ENCODE data around the gene HUS1B.
"Not testable (repeated sequence)": the region's sequence is repeated elsewhere in the genome, so short reads cannot be mapped to it uniquely, and the experiment has no call there.

HUS1B gene

DNA sequence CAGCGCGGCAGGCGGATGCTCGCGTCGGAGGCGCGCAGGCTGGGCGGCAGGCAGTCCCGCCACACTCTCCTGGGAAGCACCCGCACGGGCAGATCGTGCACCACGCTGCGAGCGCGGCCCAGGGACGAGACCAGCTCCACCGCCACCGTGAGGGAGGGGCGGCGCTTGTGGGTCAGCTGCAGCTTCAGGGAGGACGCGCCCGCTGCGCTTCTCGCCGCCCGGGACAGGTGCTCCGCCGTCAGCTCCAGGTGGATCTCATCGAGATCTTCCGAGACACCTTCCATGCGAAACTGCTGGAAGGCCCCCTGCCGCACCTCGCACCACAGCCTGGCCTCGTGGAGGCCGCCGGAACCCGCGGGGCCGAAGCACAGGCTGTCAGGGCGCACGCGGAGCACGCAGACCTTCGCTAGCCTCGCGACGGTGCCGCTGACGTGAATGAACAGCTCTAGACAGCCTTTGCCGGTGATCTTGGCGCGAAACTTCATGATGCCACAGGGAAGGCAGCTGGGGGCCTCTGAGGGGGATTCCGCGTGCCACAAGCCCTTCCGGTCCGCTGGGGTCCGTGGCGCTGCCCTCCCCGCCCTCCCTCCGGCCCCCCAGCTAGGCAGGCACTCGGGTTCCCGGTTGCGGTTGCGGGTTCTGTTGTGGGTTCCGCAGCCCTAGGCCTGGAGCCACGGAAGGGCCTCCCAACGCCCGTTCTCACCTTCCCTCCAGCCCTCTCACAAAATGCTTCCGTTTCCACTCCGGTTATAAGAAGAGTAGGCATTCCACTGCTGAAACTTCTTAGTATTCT lies at the start of gene HUS1B:
Gene HUS1B (minus strand): TSS at position 641 of the 793 bp plus-strand sequence. CDS start 156 bp downstream, at position 485.
- no peak for DNase-seq (ENCODE audit: low read depth in 2 of 2)

DNA sequence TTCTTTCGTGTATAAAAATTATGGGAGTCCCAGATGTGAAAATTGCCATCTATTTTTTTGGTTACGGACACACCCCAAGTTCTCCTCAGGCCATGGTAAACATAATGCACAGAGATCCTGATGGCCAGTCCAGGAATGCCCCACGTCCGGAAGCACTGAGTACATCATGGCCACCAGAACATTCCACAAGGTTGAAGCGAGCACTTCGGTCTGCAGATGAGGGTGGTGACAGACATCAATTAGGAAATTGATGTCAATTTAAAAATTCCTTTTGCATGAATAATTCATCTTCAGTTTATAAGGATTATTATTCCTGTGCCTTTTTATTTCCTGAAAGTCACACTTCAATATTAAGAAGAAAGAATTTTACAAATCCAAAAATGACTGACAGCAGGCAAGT lies 49.2 kb upstream of the HUS1B start:
- no peak for DNase-seq (ENCODE audit: low read depth in 2 of 2)

GRCh38 chr6:705047-705446 lies 48.1 kb upstream of the HUS1B start:
- no peak for DNase-seq (ENCODE audit: low read depth in 2 of 2)

GRCh38 chr6:704046-704445 lies 47.1 kb upstream of the HUS1B start:
- DNase-seq (ENCODE audit: low read depth in 2 of 2), result no peak

- no peak for DNase-seq (ENCODE audit: low read depth in 2 of 2)
Measured at GRCh38 chr6:703552-703951, 46.7 kb upstream of the HUS1B start.

DNA sequence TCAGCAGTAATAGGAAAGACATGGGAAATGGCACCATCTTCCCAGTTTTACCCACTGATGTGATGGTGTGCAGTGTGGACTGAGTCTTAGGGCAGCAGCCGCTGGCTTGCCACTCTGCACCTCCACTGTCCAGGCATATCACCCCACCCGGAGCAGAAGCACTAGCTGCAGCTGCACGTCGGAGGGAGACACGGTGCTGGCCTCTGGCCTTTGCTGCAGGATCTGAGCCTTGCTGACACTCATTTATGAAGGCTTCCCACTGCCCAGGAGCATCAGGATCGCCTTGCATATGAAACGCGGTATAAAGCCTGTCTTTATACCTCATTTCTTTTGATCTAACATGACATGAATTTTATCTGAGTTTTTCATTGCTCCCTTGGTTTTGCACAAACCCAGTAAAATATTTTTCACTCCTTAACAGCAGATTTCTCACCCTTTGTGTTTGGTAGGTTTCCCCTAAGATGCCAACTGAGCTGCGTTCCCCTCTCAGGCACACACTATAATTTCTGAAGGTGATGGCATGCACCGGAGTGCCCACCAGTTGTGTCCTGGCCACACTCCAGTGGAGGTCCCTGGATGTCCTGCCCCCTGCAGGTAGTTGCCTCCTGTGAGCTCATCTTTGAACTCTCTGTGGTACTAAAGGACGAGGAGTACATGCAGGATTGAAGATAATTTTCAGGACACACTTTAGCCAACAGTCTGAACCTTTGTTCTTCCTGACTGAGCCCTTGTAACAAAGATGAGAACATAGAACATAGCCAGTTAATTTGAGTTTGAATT lies 45.0 kb upstream of the HUS1B start:
- DNase-seq (ENCODE audit: low read depth in 2 of 2), result no peak

GRCh38 chr6:701215-701614 lies 44.3 kb upstream of the HUS1B start:
- no peak for DNase-seq (ENCODE audit: low read depth in 2 of 2)

DNA sequence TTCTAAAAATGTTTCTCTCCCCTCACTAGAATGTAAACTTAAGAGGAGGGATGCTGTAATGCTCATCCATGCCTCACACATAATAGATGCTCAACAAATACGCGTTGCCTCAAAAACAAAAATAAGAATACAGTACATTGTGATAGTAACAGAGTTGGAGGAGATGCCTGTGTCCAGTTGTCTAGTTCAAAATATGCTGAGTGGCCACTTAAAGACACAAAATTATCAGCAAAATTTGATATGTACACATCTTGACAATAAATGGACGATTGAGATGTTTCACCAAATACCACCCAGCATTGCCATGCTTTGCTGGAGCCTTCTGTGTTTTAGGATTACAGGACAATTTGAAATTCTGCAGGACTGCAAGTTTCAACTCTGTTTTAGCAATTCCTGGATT lies 43.6 kb upstream of the HUS1B start:
- no peak for DNase-seq (ENCODE audit: low read depth in 2 of 2)

DNA sequence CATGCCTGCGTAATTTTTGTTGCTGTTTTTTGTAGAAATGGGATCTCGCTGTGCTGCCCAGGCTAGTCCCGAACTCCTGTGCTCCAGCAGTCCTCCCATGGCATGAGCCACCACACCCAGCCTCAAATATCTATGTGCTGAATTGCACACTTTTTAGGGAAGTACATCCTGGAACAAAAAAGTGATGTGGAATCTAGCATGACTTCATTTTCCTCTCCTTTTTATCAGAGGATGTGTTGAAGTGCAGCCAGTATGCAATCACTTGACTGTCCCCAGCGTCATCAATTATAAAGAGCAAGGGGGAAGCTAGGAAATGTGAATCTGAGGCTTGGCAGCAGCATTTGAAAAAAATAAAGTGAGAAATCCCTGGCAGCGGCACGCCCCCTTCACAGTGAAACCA lies 42.4 kb upstream of the HUS1B start:
- no peak for DNase-seq (ENCODE audit: low read depth in 2 of 2)

DNA sequence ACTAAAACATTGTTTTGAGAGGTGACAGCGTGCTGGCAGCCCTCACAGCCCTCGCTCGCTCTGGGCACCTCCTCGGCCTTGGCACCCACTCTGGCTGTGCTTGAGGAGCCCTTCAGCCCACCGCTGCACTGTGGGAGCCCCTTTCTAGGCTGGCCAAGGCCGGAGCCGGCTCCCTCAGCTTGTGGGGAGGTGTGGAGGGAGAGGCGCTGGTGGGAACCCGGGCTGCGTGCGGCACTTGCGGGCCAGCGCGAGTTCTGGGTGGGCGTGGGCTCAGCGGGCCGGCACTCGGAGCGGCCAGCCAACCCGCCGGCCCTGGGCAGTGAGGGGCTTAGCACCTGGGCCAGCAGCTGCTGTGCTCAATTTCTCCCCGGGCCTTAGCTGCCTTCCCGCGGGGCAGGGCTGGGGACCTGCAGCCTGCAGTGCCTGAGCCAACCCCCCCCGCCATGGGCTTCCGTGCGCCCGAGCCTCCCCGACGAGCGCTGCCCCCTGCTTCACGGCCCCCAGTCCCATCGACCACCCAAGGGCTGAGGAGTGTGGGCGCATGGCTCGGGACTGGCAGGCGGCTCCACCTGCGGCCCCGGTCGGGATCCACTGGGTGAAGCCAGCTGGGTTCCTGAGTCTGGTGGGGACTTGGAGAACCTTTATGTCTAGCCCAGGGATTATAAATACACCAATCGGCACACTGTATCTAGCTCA lies 37.7 kb upstream of the HUS1B start:
- DNase-seq (ENCODE audit: low read depth in 2 of 2), result not testable (repeated sequence)

GRCh38 chr6:693723-694009 lies 36.8 kb upstream of the HUS1B start:
- DNase-seq (ENCODE audit: low read depth in 2 of 2), result no peak

DNA sequence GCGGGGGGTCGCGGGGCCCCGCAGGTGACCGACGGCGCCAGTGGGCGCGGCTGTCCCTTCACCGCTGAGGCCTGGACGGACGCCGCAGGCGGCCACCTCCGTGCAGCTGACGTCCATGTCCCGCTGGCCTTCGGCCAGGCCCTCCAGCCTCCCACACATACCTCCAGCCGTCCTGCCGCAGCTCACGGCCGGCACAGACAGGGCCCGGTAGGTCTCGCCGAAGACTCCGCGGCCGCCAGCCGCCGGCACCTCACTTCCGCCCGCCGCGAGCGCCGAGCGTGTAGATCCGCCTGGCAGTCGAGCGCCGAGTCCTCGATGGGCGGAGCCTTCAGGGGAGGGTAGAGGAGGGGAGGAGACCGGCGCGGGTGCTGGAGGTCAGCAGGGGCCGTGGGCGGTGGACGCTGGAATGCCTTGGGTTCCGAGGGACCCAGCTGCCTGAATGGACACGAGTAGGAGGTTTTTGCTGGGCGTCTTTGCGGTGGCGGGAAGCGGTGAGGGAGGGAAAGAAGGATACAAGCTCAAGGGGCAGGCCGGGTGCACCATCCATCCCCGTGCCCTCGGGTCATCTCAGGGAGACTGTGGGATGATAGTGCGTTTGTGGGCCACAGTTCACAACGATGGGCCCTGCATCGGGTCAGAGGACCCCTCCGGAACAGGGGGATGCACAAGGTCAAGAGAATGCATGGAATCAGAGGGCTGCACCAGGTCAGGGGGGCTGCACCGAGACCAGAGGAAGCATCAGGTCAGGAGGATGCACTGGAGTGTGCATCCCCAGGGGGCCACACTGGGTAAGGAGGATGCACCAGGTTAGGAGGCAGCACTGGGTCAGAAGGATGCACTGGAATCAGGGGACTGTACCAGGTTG lies 36.2 kb upstream of the HUS1B start, which contains the start of gene EXOC2:
Gene EXOC2 (minus strand): TSS at position 282 of the 865 bp plus-strand sequence. CDS start 55,321 bp downstream, outside the sequence.
- peak; percentile 73 to 74 for DNase-seq (ENCODE audit: low read depth in 2 of 2)

DNA sequence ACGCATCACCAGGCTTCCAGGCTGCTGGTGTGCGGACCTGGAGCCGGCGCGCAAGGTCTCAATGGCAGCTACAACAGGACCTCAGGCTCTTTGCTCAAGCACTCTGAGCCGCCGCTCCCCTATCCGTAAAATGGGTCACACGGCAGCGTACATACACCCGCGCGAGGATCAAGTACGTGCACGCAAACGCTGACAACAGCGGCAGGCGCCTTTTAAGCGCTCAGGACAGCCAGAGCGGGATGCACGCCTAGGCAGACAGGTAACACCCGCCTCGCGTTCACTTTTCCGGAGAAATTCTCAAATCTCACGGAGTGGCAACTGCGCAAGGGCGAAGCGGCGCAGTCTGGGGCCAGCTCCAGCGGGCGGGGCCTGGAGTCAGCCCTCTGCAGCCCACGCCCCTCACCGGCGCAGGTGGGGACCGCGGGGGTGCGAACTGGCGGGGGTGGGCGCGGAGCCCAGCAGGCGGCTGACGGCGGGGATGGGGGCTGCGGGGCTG lies 35.5 kb upstream of the HUS1B start:
- peak; percentile 58 to 65 for DNase-seq (ENCODE audit: low read depth in 2 of 2)

- no peak for DNase-seq (ENCODE audit: low read depth in 2 of 2)
Measured at GRCh38 chr6:689223-689622, 32.3 kb upstream of the HUS1B start.

- DNase-seq (ENCODE audit: low read depth in 2 of 2), result no peak
Measured at GRCh38 chr6:686497-686896, 29.6 kb upstream of the HUS1B start.

GRCh38 chr6:684831-685636 lies 28.1 kb upstream of the HUS1B start:
- peak in 1 of 2 donors; percentile 28 for DNase-seq (ENCODE audit: low read depth in 2 of 2)

DNA sequence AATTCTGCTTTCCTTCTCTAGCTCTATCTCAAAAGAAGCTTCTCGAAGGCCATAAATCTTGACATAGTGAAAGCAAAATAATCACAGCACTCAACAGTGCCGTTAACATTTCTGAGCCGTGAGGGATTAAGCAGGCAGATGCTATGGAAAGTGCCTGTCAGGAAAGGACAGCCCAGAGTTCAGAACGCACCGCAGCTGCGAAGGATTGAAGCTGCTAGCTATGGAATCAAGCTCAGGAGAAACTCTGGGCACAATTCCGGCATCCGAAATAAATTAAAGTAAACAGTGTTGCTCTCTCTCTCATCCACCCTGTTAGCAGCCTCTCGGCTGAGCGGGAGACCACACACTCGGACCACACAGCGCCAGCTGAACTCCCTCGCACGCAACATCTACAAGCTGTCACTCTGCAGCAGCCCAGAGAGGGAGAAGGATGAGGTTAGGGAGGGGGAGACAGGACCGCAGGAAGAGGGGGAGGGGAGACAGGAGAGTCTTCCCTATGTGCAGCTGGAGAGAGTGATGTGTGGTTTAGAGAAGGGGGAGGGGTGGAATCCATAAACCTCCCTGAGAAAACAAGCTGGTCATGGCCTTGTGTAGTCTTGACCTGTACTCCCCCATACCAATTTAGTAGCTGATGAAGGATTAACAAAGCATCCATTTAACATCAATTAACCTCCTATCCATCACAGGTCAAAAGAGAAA lies 27.0 kb upstream of the HUS1B start:
- DNase-seq (ENCODE audit: low read depth in 2 of 2), result no peak

- no peak for DNase-seq (ENCODE audit: low read depth in 2 of 2)
Measured at GRCh38 chr6:680666-681340, 23.9 kb upstream of the HUS1B start.

DNA sequence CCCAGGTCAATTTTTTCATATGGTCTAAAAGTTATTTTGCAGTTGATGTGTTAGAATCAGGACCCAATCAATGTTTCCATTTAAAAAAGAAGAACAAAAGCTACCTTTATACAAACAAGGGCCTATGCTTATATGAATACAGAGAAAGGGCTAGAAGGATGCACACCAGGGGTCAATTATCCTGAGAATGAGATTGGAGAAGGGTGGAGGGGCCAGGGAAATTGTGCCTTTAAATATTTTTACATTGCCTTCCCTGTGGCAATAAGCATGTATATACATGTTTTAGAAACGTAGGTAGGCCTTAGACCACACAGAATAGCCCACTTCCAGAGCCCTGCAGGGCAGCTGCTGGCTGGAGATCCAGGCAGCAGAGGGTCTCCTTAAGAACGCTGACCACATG lies 23.4 kb upstream of the HUS1B start:
- DNase-seq (ENCODE audit: low read depth in 2 of 2), result no peak
